Subcutaneous abdominal adipose tissue (tissue), 5 donors: Measurements from ENCODE around the gene ACADM.
"Not testable (repeated sequence)": the region's sequence is repeated elsewhere in the genome, so short reads cannot be mapped to it uniquely, and the experiment has no call there.

Experiments used
- H3K27ac ChIP-seq: one replicate; pipeline ENCODE4 v1.7.0; 2013; ENCODE audit warnings: low read depth, mild to moderate bottlenecking, inconsistent platforms, low read length, moderate library complexity
- H3K27me3 ChIP-seq, 5 donors: one replicate each; pipeline ENCODE4 v1.7.0; 2013; ENCODE audit warnings: low read length in 5 of 5, inconsistent platforms in 1 of 5; ENCODE audit not compliant: control insufficient read depth in 5 of 5, insufficient read depth in 4 of 5
- H3K36me3 ChIP-seq, 5 donors: one replicate each; pipeline ENCODE4 v1.7.0; 2013; ENCODE audit warnings: low read length in 5 of 5; ENCODE audit not compliant: control insufficient read depth in 5 of 5, insufficient read depth in 5 of 5
- H3K4me1 ChIP-seq, 5 donors: one replicate each; pipeline ENCODE4 v1.7.0; 2013; ENCODE audit warnings: low read length in 5 of 5, mild to moderate bottlenecking in 3 of 5, moderate library complexity in 1 of 5; ENCODE audit not compliant: control insufficient read depth in 5 of 5, insufficient read depth in 5 of 5
- H3K4me3 ChIP-seq, 5 donors: one replicate each; pipeline ENCODE4 v1.7.0; 2013; ENCODE audit warnings: low read length in 5 of 5, low read depth in 1 of 5
- H3K9ac ChIP-seq, 5 donors: one replicate each; pipeline ENCODE4 v1.7.0; 2013; ENCODE audit warnings: low read length in 5 of 5, mild to moderate bottlenecking in 4 of 5, moderate library complexity in 3 of 5
- H3K9me3 ChIP-seq, 5 donors: one replicate each; pipeline ENCODE4 v1.7.0; 2013; ENCODE audit warnings: low read length in 5 of 5; ENCODE audit not compliant: control insufficient read depth in 5 of 5
- donor health status: healthy.
- donor health status: healthy.
- donor health status: healthy.
- donor health status: healthy.
- donor health status: healthy.

ACADM gene

GRCh38 chr1:75724472-75725022 lies at the start of gene ACADM:
TSS of gene ACADM (plus strand) at chr1:75724709. CDS start at chr1:75724788, 79 bp downstream.
- peaks cover 3 to 37% (median 22%) of the 10 kb centered on the region in 5 donors for H3K4me1 ChIP-seq
- no peaks in the 10 kb centered on the region for H3K27me3 ChIP-seq
- no peaks in the 10 kb centered on the region for H3K36me3 ChIP-seq
- peak within 1 kb of the TSS; percentile 87 for H3K27ac ChIP-seq
- peak within 1 kb of the TSS; percentile 80 to 94 (median 91) for H3K4me3 ChIP-seq
- H3K9me3 ChIP-seq, result no peaks in the 10 kb centered on the region
- peak within 1 kb of the TSS; percentile 79 to 93 (median 88) for H3K9ac ChIP-seq

GRCh38 chr1:75677443-75677842 lies 47.1 kb upstream of the ACADM start:
- H3K27ac ChIP-seq, result no peak overlapping the region
- H3K36me3 ChIP-seq, result no peaks in the 10 kb centered on the region
- H3K27me3 ChIP-seq, result no peaks in the 10 kb centered on the region
- no peaks in the 10 kb centered on the region for H3K9me3 ChIP-seq
- H3K9ac ChIP-seq, result no peak overlapping the region
- H3K4me1 ChIP-seq, result no peaks in the 10 kb centered on the region
- no peak overlapping the region for H3K4me3 ChIP-seq

DNA sequence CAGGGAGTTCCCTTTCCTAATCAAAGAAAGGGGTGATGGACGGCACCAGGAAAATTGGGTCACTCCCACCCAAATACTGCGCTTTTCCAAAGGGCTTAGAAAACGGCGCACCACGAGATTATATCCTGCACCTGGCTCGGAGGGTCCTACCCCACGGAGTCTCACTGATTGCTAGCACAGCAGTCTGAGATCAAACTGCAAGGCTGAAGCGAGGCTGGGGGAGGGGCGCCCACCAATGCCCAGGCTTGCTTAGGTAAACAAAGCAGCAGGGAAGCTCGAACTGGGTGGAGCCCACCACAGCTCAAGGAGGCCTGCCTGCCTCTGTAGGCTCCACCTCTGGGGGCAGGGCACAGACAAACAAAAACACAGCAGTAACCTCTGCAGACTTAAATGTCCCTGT lies 46.5 kb upstream of the ACADM start:
- H3K27me3 ChIP-seq, H3K4me3 ChIP-seq, H3K27ac ChIP-seq, H3K9ac ChIP-seq, H3K9me3 ChIP-seq, H3K4me1 ChIP-seq, H3K36me3 ChIP-seq: not testable (repeated sequence)

GRCh38 chr1:75690547-75690946 lies 34.0 kb upstream of the ACADM start:
- H3K4me3 ChIP-seq, result no peak overlapping the region
- H3K4me1 ChIP-seq, result no peaks in the 10 kb centered on the region
- no peaks in the 10 kb centered on the region for H3K27me3 ChIP-seq
- no peak overlapping the region for H3K27ac ChIP-seq
- no peaks in the 10 kb centered on the region for H3K9me3 ChIP-seq
- no peak overlapping the region for H3K9ac ChIP-seq
- H3K36me3 ChIP-seq, result no peaks in the 10 kb centered on the region

DNA sequence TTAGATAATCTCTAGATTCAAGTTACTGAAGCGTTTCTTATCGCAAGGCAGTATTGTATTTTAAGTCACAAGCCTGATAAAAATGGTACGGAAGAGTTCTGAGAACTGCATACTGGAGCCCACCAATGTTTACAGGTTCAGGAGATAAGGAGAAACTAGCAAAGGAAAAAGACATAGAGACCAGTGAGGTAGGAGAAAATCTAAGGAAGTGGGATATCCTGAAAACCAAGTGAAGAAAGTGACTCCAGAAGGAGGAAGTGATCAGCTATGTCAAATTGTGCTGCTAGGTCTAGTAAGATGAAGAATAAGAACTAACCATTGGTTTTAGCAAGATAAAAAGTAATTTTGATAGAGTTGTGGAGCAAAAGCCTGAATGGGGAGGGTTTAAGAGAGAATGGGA lies 31.0 kb upstream of the ACADM start:
- H3K9me3 ChIP-seq, result no peaks in the 10 kb centered on the region
- H3K4me3 ChIP-seq, result no peak overlapping the region
- no peaks in the 10 kb centered on the region for H3K4me1 ChIP-seq

DNA sequence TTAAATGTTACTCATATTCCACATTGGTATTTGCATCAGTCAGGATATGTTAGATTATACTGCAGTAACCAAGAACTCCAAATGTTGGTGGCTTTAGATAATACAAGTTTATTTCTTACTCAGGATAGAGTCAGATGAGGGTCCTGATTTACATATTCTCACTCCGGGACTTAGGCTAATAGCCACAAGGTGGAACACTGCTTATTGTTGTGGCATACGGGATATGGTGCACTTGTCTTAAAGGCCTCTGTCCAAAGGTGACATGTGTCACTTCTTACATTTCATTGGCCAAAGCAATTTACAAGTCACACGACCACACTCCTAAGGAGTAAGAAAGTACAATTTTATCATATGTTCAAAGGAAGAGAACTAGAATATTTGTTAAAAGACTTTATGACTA lies 28.5 kb upstream of the ACADM start:
- no peak overlapping the region for H3K27ac ChIP-seq
- no peaks in the 10 kb centered on the region for H3K4me1 ChIP-seq
- no peak overlapping the region for H3K9ac ChIP-seq
- H3K9me3 ChIP-seq, result no peaks in the 10 kb centered on the region
- H3K27me3 ChIP-seq, result no peaks in the 10 kb centered on the region
- no peaks in the 10 kb centered on the region for H3K36me3 ChIP-seq
- H3K4me3 ChIP-seq, result no peak overlapping the region

More for the DNA sequence above, 31.0 kb upstream of the ACADM start:
- Histone ChIP-seq H3K36me3 (no peaks in the 10 kb centered on the region), H3K27ac (no peak overlapping the region), H3K9ac (no peak overlapping the region), H3K27me3 (no peaks in the 10 kb centered on the region)

DNA sequence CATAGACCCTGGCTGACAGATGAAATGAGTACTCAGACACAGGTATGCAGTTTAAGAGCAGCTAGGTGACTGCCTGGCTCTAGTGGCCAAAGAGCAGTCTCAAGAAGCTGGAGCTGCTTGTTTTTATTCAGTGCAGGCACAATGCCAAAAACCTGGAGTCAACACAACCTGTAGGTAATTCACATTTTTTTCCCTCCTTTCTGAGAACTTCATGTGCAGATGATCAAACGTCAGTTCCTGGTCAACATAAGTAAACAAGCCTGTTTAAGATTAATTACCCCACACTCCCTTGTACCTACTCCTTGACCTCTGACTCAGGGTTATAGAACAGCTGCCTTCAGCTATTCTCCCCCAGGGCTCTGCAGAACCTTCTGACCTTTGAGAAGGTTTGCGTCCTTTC lies 17.3 kb upstream of the ACADM start:
- Histone ChIP-seq H3K27me3 (no peaks in the 10 kb centered on the region), H3K9ac (no peak overlapping the region), H3K9me3 (no peaks in the 10 kb centered on the region), H3K4me1 (peaks cover 0 to 2% (median 0%) of the 10 kb centered on the region in 5 donors), H3K36me3 (no peaks in the 10 kb centered on the region), H3K27ac (no peak overlapping the region), H3K4me3 (no peak overlapping the region)

DNA sequence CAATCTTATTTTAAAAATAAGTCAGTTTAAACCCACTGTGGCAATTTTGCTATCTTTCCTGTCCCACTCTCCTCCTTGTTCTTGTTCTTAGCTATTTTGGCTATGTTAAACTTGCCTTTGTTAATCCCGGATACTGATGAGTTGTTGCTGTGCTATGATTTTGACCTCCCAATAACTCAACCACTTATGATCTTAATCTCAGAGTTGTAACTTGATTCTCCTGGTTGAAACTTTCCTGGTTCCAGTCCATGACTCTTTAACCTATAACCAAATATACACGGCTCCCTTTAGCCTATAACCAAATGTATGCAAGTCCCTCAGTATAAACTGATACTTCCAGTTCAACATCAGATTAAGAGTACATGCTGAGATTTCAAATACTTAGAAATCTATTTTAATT lies 15.6 kb upstream of the ACADM start:
- H3K9me3 ChIP-seq, result no peaks in the 10 kb centered on the region
- peaks cover 0 to 13% (median 3%) of the 10 kb centered on the region in 5 donors for H3K4me1 ChIP-seq
- no peak overlapping the region for H3K4me3 ChIP-seq
- H3K9ac ChIP-seq, result no peak overlapping the region
- no peaks in the 10 kb centered on the region for H3K36me3 ChIP-seq
- no peak overlapping the region for H3K27ac ChIP-seq
- H3K27me3 ChIP-seq, result no peaks in the 10 kb centered on the region

DNA sequence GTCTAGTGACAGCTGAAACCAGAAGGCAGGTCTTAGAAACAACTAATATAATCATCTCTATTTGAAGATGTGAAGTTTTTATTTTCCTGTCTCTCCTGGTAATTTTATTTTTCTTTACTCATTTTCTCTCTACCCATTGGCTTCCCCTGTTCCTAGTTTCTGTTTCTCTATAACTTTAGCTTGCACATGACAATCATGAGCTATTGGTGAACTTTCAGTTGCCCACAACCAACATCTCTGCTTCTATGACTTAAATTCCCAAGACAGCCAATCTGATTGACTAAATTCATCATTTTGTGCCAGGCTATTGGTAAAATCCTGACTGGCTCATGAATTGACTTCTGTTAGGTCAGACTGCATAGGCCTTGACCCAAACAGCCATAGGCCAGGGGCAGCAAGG lies 13.7 kb upstream of the ACADM start:
- Histone ChIP-seq H3K27ac (no peak overlapping the region), H3K4me1 (peaks cover 0 to 13% (median 3%) of the 10 kb centered on the region in 5 donors), H3K9ac (no peak overlapping the region), H3K4me3 (no peak overlapping the region), H3K9me3 (no peaks in the 10 kb centered on the region), H3K36me3 (no peaks in the 10 kb centered on the region), H3K27me3 (no peaks in the 10 kb centered on the region)

DNA sequence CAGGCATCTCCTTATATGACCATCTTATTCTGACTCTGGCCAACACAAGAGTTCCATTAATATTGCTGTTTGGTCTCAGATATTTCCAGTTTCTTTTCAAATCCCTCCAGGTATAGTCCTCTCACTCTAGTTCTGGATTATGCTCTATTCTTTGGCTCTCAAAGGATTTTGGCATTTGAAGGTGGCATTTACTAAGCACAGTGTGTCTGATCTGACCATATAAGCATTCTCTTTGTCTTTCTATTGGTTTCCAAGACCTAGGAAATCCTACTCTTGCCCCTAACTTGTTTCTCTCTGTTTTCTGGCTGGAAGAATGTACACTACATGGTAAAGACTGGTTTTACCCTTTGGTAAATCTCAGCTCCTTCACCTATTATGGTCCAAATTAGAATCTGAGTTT lies 12.7 kb upstream of the ACADM start:
- H3K27ac ChIP-seq, result peak overlapping the region; percentile 26
- H3K4me3 ChIP-seq, result no peak overlapping the region
- peaks cover 0 to 2% (median 0%) of the 10 kb centered on the region in 5 donors for H3K27me3 ChIP-seq
- no peaks in the 10 kb centered on the region for H3K36me3 ChIP-seq
- no peaks in the 10 kb centered on the region for H3K9me3 ChIP-seq
- H3K4me1 ChIP-seq, result peaks cover 0 to 13% (median 3%) of the 10 kb centered on the region in 5 donors
- no peak overlapping the region for H3K9ac ChIP-seq
